ENCODE results near the gene ILKAP.

DNA sequence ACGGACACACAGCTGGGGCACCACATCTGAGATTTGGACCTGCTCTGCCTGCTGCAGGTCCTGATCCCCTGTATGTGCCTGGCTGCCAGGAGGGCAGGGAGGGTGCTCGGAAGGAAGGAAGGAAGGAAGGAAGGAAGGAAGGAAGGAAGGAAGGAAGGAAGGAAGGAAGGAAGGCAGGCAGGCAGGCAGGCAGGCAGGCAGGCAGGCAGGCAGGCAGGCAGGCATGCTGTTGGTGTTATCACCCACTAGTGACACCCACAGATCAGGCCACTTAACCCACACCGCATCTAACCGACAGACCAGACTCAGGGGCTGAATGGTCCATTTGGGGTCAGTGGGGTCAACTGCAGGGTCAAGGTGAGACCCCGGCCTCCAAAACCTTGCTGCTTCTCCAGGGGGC, 59.2 kb downstream of the ILKAP start:
- no peak for TF ChIP-seq CTCF (IDR thresholded peaks at IDR 0.05)
- TF ChIP-seq POLR2A (IDR thresholded peaks at IDR 0.05): no peak
